Rectal smooth muscle tissue (tissue), 1 donor: ENCODE measurements around the gene KLHDC7A.

Experiments used
- H3K27ac ChIP-seq: one replicate; pipeline ENCODE4 v1.7.0; 2013; ENCODE audit warnings: low read depth, low read length, inconsistent platforms
- H3K27me3 ChIP-seq: one replicate; pipeline ENCODE4 v1.7.0; 2013; ENCODE audit warnings: low read length; ENCODE audit not compliant: control insufficient read depth, insufficient read depth
- H3K36me3 ChIP-seq: one replicate; pipeline ENCODE4 v1.7.0; 2013; ENCODE audit warnings: low read length; ENCODE audit not compliant: control insufficient read depth, insufficient read depth
- H3K4me1 ChIP-seq: one replicate; pipeline ENCODE4 v1.7.0; 2013; ENCODE audit warnings: low read length; ENCODE audit not compliant: control insufficient read depth, insufficient read depth
- H3K4me3 ChIP-seq: one replicate; pipeline ENCODE4 v1.7.0; 2013; ENCODE audit warnings: low read length
- H3K9ac ChIP-seq: one replicate; pipeline ENCODE4 v1.7.0; 2013; ENCODE audit warnings: low read length

KLHDC7A gene

DNA sequence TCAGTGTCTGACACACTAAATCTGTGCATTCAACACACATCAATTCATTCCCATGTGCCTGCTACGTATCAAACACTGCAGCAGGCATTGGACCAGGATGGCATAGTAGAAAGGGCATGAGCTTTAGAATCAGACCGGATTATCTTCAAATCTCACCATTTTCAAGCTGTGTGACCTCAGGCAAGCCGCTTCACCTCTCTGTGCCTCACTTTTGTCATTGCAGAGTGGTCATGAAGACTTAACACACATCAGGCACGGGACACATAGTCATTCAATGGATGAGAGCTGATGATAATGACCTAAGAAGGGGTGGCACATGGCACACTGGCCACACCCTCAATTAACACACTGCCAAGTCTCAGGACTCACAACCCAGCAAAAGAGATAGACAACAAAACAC lies 46.8 kb downstream of the KLHDC7A start:
- H3K4me3 ChIP-seq: no peak overlapping the region
- H3K4me1 ChIP-seq: no peaks in the 10 kb centered on the region
- H3K27me3 ChIP-seq: no peaks in the 10 kb centered on the region
- no peaks in the 10 kb centered on the region for H3K36me3 ChIP-seq
- no peak overlapping the region for H3K9ac ChIP-seq
- H3K27ac ChIP-seq: no peak overlapping the region

DNA sequence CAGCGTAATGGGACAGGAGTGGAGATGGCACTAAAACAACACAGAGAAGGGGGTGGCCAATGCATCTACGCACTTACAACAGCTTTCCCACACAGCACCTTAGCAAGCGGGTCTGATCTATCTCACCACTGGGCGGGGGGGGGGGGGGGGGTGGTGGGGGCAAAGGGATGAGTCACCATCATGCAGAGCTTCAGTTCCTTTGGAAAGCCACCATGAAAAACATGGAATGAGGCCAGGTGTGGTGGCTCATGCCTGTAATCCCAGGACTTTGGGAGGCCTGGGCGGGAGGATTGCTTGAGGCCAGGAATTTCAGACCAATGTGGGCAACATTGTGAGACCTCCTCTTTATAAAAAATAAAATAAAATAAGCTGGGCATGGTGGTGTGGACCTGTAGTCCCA lies 47.2 kb downstream of the KLHDC7A start:
- no peak overlapping the region for H3K9ac ChIP-seq
- H3K4me3 ChIP-seq: no peak overlapping the region
- H3K4me1 ChIP-seq: no peaks in the 10 kb centered on the region
- H3K36me3 ChIP-seq: no peaks in the 10 kb centered on the region
- no peak overlapping the region for H3K27ac ChIP-seq
- no peaks in the 10 kb centered on the region for H3K27me3 ChIP-seq

DNA sequence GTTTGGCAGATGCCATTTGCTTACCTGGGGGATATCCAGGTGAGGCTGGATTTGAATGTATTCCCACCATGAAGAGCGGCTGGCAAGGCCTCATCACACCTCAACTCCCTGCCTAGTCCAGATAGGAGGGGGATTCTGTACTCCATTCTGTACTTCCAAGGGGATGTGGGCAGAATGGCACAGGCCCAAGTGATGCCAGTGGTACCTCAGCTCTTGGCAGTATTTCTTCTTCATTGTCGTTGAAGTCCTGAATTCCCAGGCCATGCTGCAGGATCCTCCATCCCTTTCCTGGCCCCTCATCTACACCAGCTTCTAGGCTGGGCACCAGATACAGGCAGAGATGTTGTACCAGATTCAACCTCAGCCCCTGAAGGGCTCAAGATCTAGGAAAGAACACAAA lies 47.9 kb downstream of the KLHDC7A start:
- Histone ChIP-seq H3K9ac (no peak overlapping the region), H3K4me1 (no peaks in the 10 kb centered on the region), H3K36me3 (no peaks in the 10 kb centered on the region), H3K4me3 (no peak overlapping the region), H3K27ac (no peak overlapping the region), H3K27me3 (no peaks in the 10 kb centered on the region)

DNA sequence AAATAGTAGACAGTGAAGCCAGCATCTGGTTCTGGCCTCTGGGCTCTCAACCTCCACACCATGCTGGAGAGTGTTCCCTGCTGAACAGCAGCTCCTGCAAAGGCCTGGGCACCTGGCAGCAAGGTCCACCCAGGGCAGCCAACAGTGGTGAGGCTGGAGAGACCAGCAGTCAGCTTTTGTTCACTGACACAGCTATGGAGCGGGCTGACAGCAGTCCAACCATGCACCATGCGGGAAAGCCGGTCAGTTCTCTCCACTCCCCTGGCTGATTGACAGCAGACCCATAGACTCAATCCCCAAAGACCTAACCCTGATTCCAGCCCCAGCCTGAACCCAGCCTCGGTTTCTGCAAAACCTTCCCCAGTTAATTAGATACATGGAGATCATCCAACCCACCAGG lies 49.0 kb downstream of the KLHDC7A start:
- H3K4me1 ChIP-seq: no peaks in the 10 kb centered on the region
- H3K27me3 ChIP-seq: no peaks in the 10 kb centered on the region
- no peaks in the 10 kb centered on the region for H3K36me3 ChIP-seq
- H3K9ac ChIP-seq: no peak overlapping the region
- no peak overlapping the region for H3K27ac ChIP-seq
- no peak overlapping the region for H3K4me3 ChIP-seq

DNA sequence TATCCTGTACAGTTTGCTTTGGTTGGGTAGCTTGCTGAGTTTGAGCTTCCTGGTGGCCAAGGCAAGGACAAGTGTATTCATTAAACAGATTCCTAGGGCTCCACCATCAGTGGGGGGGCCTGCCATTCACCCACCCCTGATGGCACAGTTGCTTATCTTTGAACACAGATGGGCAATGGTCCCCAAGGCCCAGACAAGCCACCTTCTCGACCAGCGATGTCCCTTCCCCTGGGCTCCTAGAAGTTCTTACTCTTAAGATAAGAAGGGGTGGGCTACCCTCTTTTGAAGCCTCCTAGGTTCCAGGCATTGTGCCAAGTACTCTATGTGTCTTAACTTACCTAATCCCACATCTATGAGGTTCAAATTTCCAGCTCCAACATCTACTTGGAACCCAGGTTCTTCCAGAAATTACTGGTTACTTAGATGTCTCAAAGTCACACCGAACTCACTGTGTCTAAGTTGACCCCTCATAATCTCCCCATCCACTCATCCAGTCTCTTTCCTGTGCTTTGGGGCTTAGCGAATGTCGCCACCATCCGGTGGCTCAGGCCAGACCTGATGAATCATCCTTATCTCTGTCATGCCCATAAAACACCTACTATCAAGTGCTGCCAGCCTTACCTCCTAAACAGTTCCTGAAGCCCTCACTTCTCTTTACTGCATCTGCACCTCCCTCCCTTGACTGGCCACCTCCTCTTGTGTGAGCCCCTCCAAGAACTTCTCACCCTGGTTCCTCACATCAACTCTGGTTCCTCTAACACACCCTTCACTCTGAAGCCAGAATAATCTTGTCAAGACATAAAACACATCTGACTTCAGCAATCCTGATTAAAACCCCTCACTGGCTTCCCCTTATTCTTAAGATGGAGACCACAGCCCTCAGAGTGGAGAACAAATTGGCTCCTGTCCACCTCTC lies 50.1 kb downstream of the KLHDC7A start:
- H3K27ac ChIP-seq: no peak overlapping the region
- no peaks in the 10 kb centered on the region for H3K36me3 ChIP-seq
- H3K27me3 ChIP-seq: no peaks in the 10 kb centered on the region
- H3K4me3 ChIP-seq: no peak overlapping the region
- H3K4me1 ChIP-seq: no peaks in the 10 kb centered on the region
- no peak overlapping the region for H3K9ac ChIP-seq

DNA sequence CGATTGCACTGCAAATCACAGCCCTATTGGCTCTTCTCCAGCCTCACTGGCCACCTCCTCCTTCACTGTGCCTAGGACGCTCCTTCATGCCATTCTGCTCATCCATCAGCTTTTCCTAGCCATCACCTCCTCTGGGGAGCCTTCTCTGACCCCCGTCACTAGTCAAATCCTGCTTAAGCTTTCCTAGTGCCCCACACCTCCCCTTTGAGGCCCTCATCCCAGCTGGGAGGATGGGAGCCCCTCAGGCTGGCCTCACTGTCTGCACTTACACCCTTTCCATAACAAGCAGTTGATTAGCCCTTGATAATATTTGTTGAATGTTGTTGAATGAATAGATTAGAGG lies 50.7 kb downstream of the KLHDC7A start:
- H3K4me3 ChIP-seq: no peak overlapping the region
- no peaks in the 10 kb centered on the region for H3K27me3 ChIP-seq

DNA sequence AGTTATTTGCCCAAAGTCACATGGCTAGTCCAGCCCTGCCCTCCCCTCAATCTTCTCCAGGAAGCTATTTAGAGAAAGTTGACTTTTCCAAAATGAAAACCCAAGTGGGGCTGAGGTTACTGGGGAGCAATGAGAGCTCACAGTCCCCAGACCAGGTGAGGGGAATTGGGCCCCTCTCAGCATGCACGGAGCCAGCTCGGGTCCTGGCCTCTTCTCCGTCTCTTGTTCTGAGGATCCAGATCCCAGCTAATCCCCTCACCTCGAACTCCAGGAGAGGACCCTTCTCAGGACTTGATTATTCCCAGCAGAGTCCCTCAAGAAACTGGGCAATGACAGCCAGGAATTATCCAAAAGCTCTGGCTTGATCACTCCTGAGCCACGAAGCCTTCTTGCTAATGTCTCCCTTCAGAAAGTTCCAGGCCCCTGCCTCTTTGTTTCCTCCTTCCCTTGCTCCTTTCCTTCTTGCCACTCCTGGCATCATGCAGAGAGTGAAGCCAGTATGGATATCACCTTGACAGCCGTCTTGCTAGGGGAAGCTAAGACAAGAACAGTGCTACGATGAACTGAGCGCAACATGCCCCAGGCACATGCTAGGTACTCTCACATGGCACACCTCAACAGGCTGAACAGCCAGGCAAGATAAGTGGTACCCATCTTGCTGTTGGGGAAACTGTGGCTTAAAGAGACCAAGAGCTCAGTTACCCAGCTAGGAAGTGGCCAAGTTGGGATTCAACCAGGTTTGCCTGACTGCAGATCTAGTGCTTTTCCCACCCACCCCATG lies 51.9 kb downstream of the KLHDC7A start:
- no peak overlapping the region for H3K9ac ChIP-seq
- H3K36me3 ChIP-seq: no peaks in the 10 kb centered on the region
- no peaks in the 10 kb centered on the region for H3K4me1 ChIP-seq
- no peak overlapping the region for H3K27ac ChIP-seq
- no peak overlapping the region for H3K4me3 ChIP-seq
- no peaks in the 10 kb centered on the region for H3K27me3 ChIP-seq

More for the DNA sequence above, 50.7 kb downstream of the KLHDC7A start:
- H3K9ac ChIP-seq: no peak overlapping the region
- no peaks in the 10 kb centered on the region for H3K36me3 ChIP-seq
- no peak overlapping the region for H3K27ac ChIP-seq
- H3K4me1 ChIP-seq: no peaks in the 10 kb centered on the region

DNA sequence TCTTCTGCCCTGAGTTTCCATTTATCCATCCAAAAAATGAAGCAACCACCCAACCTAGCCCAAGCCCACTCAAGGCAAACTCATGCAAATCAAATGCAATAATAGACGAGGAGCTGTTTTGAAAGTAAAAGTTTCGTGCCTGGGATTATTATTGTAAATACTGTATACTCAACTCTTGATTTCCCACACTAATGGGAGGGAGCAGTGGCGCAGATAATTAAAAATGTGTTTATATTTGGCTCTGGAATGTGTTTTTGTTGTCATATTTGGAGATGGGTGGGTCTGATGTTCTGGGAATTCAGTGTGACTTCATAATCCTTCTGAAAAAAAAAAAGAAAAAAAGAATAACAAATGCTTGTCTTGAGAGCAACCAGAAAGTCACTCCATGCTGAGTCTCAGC lies 52.5 kb downstream of the KLHDC7A start:
- H3K36me3 ChIP-seq: no peaks in the 10 kb centered on the region
- H3K27me3 ChIP-seq: no peaks in the 10 kb centered on the region
- no peak overlapping the region for H3K4me3 ChIP-seq
- no peak overlapping the region for H3K27ac ChIP-seq
- no peaks in the 10 kb centered on the region for H3K4me1 ChIP-seq
- H3K9ac ChIP-seq: no peak overlapping the region

DNA sequence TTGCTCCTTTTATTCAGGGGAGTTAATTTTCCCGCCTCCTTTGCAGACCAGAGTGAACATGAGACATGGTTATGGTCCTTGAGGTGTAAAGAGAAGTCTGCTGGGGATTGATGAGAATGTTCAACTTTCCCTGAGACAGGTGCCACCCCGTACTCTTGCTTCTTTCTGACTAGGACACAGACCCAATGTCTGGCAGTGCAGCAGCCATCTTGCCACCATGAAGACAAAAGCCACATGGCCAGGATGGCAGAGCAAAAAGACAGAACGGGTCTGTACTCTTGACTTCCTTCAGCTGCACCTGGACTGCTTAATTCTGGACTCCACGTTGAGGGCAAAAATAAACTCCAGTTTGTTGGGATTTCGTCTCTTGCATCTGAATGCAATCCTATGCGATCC lies 54.1 kb downstream of the KLHDC7A start:
- H3K9ac ChIP-seq: no peak overlapping the region

More for the DNA sequence above, 54.1 kb downstream of the KLHDC7A start:
- Histone ChIP-seq H3K4me3 (no peak overlapping the region), H3K4me1 (no peaks in the 10 kb centered on the region), H3K36me3 (no peaks in the 10 kb centered on the region), H3K27ac (no peak overlapping the region), H3K27me3 (no peaks in the 10 kb centered on the region)
